ENCODE data around the gene DNAJC2. TPM values are rescaled to one million over a fixed set of nuclear protein-coding genes. Genes with fewer than 3 reads are reported as not detected.

Gene DNAJC2
- total RNA-seq, 4 donors from 2014 or later, result 16.4 to 48.6 (median 27.7) TPM

DNA sequence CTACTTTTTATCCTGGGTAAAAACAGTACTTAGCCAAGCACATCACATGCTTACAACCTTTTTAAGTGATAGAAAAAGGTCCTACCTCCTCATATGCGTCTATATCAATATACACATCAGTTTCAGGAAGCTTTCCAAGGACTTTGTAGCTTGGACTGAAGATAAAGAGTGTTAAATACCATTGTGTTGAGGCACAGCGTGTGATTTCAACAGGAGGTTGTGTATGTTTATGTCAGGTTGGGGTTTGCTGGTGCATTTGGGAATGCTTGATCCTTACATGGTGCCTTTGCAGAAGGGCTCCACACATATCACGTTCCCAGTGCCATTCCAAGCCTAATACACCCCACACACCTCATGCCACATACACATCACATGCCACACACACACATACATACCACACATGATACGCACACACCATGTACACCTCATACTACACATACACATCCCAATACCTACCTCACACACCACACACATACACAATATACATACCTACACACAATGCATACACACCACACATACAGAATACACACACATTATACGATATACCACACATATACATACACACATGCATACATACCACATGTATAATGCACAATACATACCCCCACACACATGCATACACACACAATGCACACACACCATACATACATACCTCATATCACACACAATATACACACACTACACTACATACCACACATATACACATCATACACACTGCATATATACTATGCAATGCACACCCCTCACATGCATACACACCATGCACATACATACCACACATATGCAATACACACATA, 36.0 kb upstream of the DNAJC2 start:
- DNase-seq, result no peak
- no peaks in the 10 kb centered on the region for H3K36me3 ChIP-seq
- H3K27ac ChIP-seq, result no peak overlapping the region
- H3K4me1 ChIP-seq, result no peaks in the 10 kb centered on the region
- H3K27me3 ChIP-seq, result no peaks in the 10 kb centered on the region
- TF ChIP-seq POLR2A (IDR thresholded peaks at IDR 0.05), result no peak
- TF ChIP-seq POLR2AphosphoS5 (IDR thresholded peaks at IDR 0.05), result no peak
- WGBS, 2 donors (ENCODE audit: low coverage in 1 of 2), result 68 to 81% methylated on average over 4 to 5 of the region's 5 CpGs
- intact Hi-C loops (cut with DNase I; ENCODE audit: low total_unique reads) (no loop called here), in situ Hi-C loops (cut with MboI; ENCODE audit: low pct_ligation_motif_present in 1 of 4, low pct_unique_long_range_greater_than_20kb in 1 of 4, low sequenced_read_pairs in 3 of 4) (no loop called here)
- no peak overlapping the region for H3K4me3 ChIP-seq
- no peaks in the 10 kb centered on the region for H3K9me3 ChIP-seq

DNA sequence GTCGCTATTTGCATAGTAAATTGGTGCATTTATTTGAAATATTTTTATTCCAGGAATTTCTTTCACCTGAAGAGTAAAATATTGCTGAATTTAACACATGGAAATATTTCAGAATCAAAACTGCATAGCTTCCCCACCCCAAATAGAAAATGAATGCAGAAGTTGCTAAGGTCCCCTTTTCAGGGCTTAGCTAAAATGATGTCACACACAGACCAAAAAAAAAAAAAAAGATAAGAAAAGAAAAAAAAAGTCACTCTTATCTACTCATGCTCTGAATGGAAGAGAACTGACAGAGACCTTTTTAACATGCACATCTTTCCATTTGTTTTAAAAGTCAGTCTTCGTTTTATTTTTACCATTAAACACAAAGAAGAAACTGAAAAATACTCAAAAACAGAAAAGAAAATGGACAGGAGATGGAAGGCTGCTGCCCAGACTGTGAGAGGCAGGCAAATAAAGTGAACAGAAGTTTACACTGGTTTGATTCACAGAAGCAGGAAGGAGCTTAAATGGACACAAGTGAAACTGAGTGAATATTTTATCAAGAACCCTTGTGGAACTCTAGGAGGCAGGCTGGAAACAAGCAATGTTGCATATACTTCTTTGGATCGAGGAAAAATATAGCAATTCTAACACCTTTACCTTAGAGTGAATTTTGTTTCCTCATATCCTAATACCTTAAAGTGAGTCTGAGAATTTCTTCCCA, 34.9 kb upstream of the DNAJC2 start:
- no peaks in the 10 kb centered on the region for H3K4me1 ChIP-seq
- DNase-seq, result no peak
- intact Hi-C loops (cut with DNase I; ENCODE audit: low total_unique reads) (no loop called here), in situ Hi-C loops (cut with MboI; ENCODE audit: low pct_ligation_motif_present in 1 of 4, low pct_unique_long_range_greater_than_20kb in 1 of 4, low sequenced_read_pairs in 3 of 4) (no loop called here)
- H3K27me3 ChIP-seq, result no peaks in the 10 kb centered on the region
- no peak overlapping the region for H3K4me3 ChIP-seq
- no peak overlapping the region for H3K27ac ChIP-seq
- 68 to 69% methylated on average over 3 of the region's 3 CpGs for WGBS, 2 donors (ENCODE audit: low coverage in 1 of 2)
- no peaks in the 10 kb centered on the region for H3K36me3 ChIP-seq
- no peak for TF ChIP-seq POLR2A (IDR thresholded peaks at IDR 0.05)
- TF ChIP-seq, protein P1, sequence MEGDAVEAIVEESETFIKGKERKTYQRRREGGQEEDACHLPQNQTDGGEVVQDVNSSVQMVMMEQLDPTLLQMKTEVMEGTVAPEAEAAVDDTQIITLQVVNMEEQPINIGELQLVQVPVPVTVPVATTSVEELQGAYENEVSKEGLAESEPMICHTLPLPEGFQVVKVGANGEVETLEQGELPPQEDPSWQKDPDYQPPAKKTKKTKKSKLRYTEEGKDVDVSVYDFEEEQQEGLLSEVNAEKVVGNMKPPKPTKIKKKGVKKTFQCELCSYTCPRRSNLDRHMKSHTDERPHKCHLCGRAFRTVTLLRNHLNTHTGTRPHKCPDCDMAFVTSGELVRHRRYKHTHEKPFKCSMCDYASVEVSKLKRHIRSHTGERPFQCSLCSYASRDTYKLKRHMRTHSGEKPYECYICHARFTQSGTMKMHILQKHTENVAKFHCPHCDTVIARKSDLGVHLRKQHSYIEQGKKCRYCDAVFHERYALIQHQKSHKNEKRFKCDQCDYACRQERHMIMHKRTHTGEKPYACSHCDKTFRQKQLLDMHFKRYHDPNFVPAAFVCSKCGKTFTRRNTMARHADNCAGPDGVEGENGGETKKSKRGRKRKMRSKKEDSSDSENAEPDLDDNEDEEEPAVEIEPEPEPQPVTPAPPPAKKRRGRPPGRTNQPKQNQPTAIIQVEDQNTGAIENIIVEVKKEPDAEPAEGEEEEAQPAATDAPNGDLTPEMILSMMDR (IDR thresholded peaks at IDR 0.05), result no peak
- no peak for TF ChIP-seq POLR2AphosphoS5 (IDR thresholded peaks at IDR 0.05)
- TF ChIP-seq EP300 (IDR thresholded peaks at IDR 0.05; ENCODE audit: low read depth), result no peak
- H3K9me3 ChIP-seq, result no peaks in the 10 kb centered on the region

DNA sequence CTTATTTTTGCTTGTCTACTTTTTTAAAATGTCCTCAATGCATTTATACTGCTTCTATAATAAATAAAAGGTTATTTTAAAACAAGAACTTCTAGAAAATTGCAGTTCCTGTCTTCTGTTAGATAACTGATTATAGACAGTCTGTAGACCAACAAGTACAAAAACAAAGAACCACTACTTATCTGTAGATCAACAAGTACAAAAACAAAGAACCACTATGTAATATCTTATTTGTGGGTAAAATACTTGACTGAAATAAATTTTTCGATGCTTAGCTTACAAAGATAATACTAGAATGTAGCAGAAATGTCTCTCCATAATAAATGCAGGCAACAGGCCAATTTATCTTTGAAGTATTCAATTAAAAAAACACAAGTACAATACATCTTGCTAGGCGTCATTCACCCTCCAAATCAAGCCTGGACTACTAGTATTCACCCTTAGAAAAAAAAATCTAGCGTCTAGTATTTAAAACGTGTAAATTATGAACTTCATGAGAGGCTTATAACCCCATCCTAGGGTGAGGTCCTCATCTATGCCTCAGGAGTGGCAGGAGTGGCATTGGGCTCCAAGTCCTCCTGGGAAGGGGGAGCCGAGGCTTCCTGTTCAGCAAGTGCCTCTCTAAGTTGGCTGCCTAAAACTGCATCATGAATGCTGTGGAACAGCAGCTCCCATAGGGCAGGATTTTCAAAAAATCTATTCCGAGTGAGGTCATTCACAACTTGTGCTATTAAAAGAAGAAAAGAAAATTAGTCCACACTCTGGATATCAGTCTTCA, 29.5 kb upstream of the DNAJC2 start:
- H3K27me3 ChIP-seq, result no peaks in the 10 kb centered on the region
- H3K4me3 ChIP-seq, result no peak overlapping the region
- no peaks in the 10 kb centered on the region for H3K4me1 ChIP-seq
- H3K36me3 ChIP-seq, result peaks cover 0 to 5% (median 2%) of the 10 kb centered on the region in 4 donors
- in situ Hi-C loops (cut with MboI; ENCODE audit: low pct_ligation_motif_present in 1 of 4, low pct_unique_long_range_greater_than_20kb in 1 of 4, low sequenced_read_pairs in 3 of 4), result no loop called here
- H3K9me3 ChIP-seq, result no peaks in the 10 kb centered on the region
- H3K27ac ChIP-seq, result no peak overlapping the region
- WGBS, 2 donors (ENCODE audit: low coverage in 1 of 2), result 41 to 58% methylated on average over 6 of the region's 6 CpGs
- DNase-seq, result no peak
- intact Hi-C loops (cut with DNase I; ENCODE audit: low total_unique reads), result no loop called here
- TF ChIP-seq EP300 (IDR thresholded peaks at IDR 0.05; ENCODE audit: low read depth) (no peak), POLR2AphosphoS5 (IDR thresholded peaks at IDR 0.05) (no peak), POLR2A (IDR thresholded peaks at IDR 0.05) (no peak)
- TF ChIP-seq, protein P1 (IDR thresholded peaks at IDR 0.05), result no peak

DNA sequence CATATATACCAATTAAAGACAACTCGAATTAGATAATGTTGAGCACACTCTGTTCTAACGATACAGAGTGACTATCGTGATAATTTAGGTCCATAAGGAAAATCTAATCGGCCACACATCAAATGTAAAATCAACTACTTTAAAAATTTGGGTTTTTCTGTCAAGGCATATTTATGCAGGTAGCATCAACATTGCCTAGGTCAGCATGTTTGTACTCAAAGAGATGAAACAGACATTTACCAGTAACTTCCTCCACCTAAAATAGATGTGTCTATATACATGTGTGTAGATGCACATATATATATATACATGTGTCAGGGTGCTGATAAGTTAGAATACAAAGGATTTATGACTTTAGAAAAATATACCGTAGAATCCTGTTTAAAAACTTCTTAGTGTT, 24.9 kb upstream of the DNAJC2 start:
- intact Hi-C loops (cut with DNase I; ENCODE audit: low total_unique reads), result no loop called here
- in situ Hi-C loops (cut with MboI; ENCODE audit: low pct_ligation_motif_present in 1 of 4, low pct_unique_long_range_greater_than_20kb in 1 of 4, low sequenced_read_pairs in 3 of 4), result no loop called here
- Histone ChIP-seq H3K9me3 (no peaks in the 10 kb centered on the region), H3K36me3 (peaks cover 0 to 51% (median 24%) of the 10 kb centered on the region in 4 donors), H3K4me3 (no peak overlapping the region), H3K4me1 (no peaks in the 10 kb centered on the region), H3K27me3 (no peaks in the 10 kb centered on the region), H3K27ac (no peak overlapping the region)
- 84 to 94% methylated on average over 4 to 5 of the region's 5 CpGs for WGBS, 2 donors (ENCODE audit: low coverage in 1 of 2)
- DNase-seq, result no peak
- TF ChIP-seq, protein P1 (IDR thresholded peaks at IDR 0.05), result no peak
- no peak for TF ChIP-seq POLR2AphosphoS5 (IDR thresholded peaks at IDR 0.05)
- TF ChIP-seq POLR2A (IDR thresholded peaks at IDR 0.05), result no peak
- TF ChIP-seq EP300 (IDR thresholded peaks at IDR 0.05; ENCODE audit: low read depth), result no peak
